ENCODE data around the gene SNN. TPM values are rescaled to one million over a fixed set of nuclear protein-coding genes. Genes with fewer than 3 reads are reported as not detected.

SNN gene
- polyA plus RNA-seq, 4 donors = 38.4 to 41.0 (median 39.4) TPM

- no peak for DNase-seq (ENCODE audit: low read depth in 4 of 4, low spot score in 3 of 4)
Observed at GRCh38 chr16:11666103-11667055, 1.9 kb upstream of the SNN start.

GRCh38 chr16:11667221-11667823 is 933 bp upstream of the SNN start:
- DNase-seq (ENCODE audit: low read depth in 4 of 4, low spot score in 3 of 4) = no peak

- DNase-seq (ENCODE audit: low read depth in 4 of 4, low spot score in 3 of 4) = no peak
Observed at GRCh38 chr16:11668623-11669379, 546 bp downstream of the SNN start.

- DNase-seq (ENCODE audit: low read depth in 4 of 4, low spot score in 3 of 4) = no peak
Observed at GRCh38 chr16:11669380-11670146, 1.3 kb downstream of the SNN start.

GRCh38 chr16:11670171-11671131 is 2.2 kb downstream of the SNN start:
- no peak for DNase-seq (ENCODE audit: low read depth in 4 of 4, low spot score in 3 of 4)

- DNase-seq (ENCODE audit: low read depth in 4 of 4, low spot score in 3 of 4) = no peak
Observed at GRCh38 chr16:11671271-11671670, 3.0 kb downstream of the SNN start.

- DNase-seq (ENCODE audit: low read depth in 4 of 4, low spot score in 3 of 4) = no peak
Observed at GRCh38 chr16:11671676-11672075, 3.4 kb downstream of the SNN start.

GRCh38 chr16:11672206-11673090 is 4.2 kb downstream of the SNN start:
- DNase-seq (ENCODE audit: low read depth in 4 of 4, low spot score in 3 of 4) = no peak

- DNase-seq (ENCODE audit: low read depth in 4 of 4, low spot score in 3 of 4) = no peak
Observed at GRCh38 chr16:11673091-11674000, 5.1 kb downstream of the SNN start.

GRCh38 chr16:11674001-11674817 is 6.0 kb downstream of the SNN start:
- no peak for DNase-seq (ENCODE audit: low read depth in 4 of 4, low spot score in 3 of 4)

GRCh38 chr16:11674818-11675560 is 6.7 kb downstream of the SNN start:
- no peak for DNase-seq (ENCODE audit: low read depth in 4 of 4, low spot score in 3 of 4)

- no peak for DNase-seq (ENCODE audit: low read depth in 4 of 4, low spot score in 3 of 4)
Observed at GRCh38 chr16:11675561-11676511, 7.6 kb downstream of the SNN start.

- no peak for DNase-seq (ENCODE audit: low read depth in 4 of 4, low spot score in 3 of 4)
Observed at GRCh38 chr16:11676799-11677198, 8.5 kb downstream of the SNN start.

GRCh38 chr16:11677451-11677951 is 9.2 kb downstream of the SNN start:
- no peak for DNase-seq (ENCODE audit: low read depth in 4 of 4, low spot score in 3 of 4)
